IMR-90 (cell line): ENCODE measurements around the gene PRR9. TPM values are rescaled to one million over a fixed set of nuclear protein-coding genes. Genes with fewer than 3 reads are reported as not detected.

Experiments
- ATAC-seq: fragments of 200-7000 bp; cut with Tn5 transposase; 2 replicates; pipeline ENCODE4 v1.9.1; 2020; ENCODE audit warnings: low read depth, mild to moderate bottlenecking, moderate library complexity
- BruUV-seq: library from RNA; stranded (reverse); fragments of 400-500 nt; replicated peaks from 2 replicates; lab custom pipeline; 2021; lab: Mats Ljungman, UMichigan
- CTCF ChIA-PET: fragments of 300-600 bp; formaldehyde crosslinking; extraction: SDS; loops from one replicate; lab custom pipeline; 2021; ENCODE audit warnings: antibody characterized with exemption; lab: Yijun Ruan, JAX
- POLR2A ChIA-PET: fragments of 300-600 bp; sonication (Branson Sonifier 250); formaldehyde crosslinking; loops from one replicate; lab custom pipeline; 2022; ENCODE audit warnings: antibody characterized with exemption; ENCODE audit not compliant: unreplicated experiment; lab: Charles Lee
- DNase-seq: peaks from one replicate; pipeline ENCODE4 v3.0.0; 2013
- H2AFZ ChIP-seq: replicated peaks from 2 replicates; pipeline ENCODE3; 2013; ENCODE audit warnings: low read length, mild to moderate bottlenecking; ENCODE audit not compliant: poor library complexity
- H2AK5ac ChIP-seq: 2 replicates; pipeline ENCODE4 v1.6.1; 2013; ENCODE audit warnings: low read depth, low read length, inconsistent platforms
- H2AK9ac ChIP-seq: replicated peaks from 2 replicates; pipeline ENCODE3; 2013; ENCODE audit warnings: mild to moderate bottlenecking, low read depth, low read length, moderate library complexity; ENCODE audit not compliant: poor library complexity
- H2BK120ac ChIP-seq: 2 replicates; pipeline ENCODE4 v1.6.1; 2013; ENCODE audit warnings: low read depth, low read length, inconsistent platforms
- H2BK15ac ChIP-seq: 3 replicates; pipeline ENCODE4 v1.6.1; 2013; ENCODE audit warnings: low read depth, low read length, inconsistent platforms
- H2BK20ac ChIP-seq: 2 replicates; pipeline ENCODE4 v1.6.1; 2013; ENCODE audit warnings: low read depth, mild to moderate bottlenecking, inconsistent platforms, low read length, moderate library complexity
- H2BK5ac ChIP-seq: 2 replicates; pipeline ENCODE4 v1.6.1; 2013; ENCODE audit warnings: mild to moderate bottlenecking, low read depth, low read length, inconsistent platforms; ENCODE audit not compliant: poor library complexity, severe bottlenecking
- H3K14ac ChIP-seq: replicated peaks from 2 replicates; pipeline ENCODE4 v1.6.1; 2013; ENCODE audit warnings: low read depth, low read length, inconsistent platforms
- H3K18ac ChIP-seq: 2 replicates; pipeline ENCODE4 v1.6.1; 2013; ENCODE audit warnings: low read depth, low read length, control low read depth
- H3K23ac ChIP-seq: 2 replicates; pipeline ENCODE4 v1.6.1; 2013; ENCODE audit warnings: low read depth, low read length, inconsistent platforms
- H3K27ac ChIP-seq: 2 replicates; pipeline ENCODE4 v1.5.1; 2013; ENCODE audit warnings: mild to moderate bottlenecking, control low read depth, low read length; ENCODE audit not compliant: insufficient read depth
- H3K27me3 ChIP-seq: 2 replicates; pipeline ENCODE4 v1.6.1; 2013; ENCODE audit warnings: low read length; ENCODE audit not compliant: control insufficient read depth, insufficient read depth
- H3K36me3 ChIP-seq: 2 replicates; pipeline ENCODE4 v1.6.1; 2013; ENCODE audit warnings: low read length, mixed read lengths; ENCODE audit not compliant: control insufficient read depth, insufficient read depth
- H3K4ac ChIP-seq: 2 replicates; pipeline ENCODE4 v1.6.1; 2013; ENCODE audit warnings: low read depth, low read length, inconsistent platforms
- H3K4me1 ChIP-seq: 2 replicates; pipeline ENCODE4 v1.6.1; 2013; ENCODE audit warnings: low read length, mixed read lengths; ENCODE audit not compliant: control insufficient read depth, insufficient read depth
- H3K4me2 ChIP-seq: 2 replicates; pipeline ENCODE4 v1.6.1; 2013; ENCODE audit warnings: low read depth, mild to moderate bottlenecking, control low read depth, low read length, moderate library complexity
- H3K4me3 ChIP-seq: 2 replicates; pipeline ENCODE4 v1.5.1; 2013; ENCODE audit warnings: low read depth, mild to moderate bottlenecking, control low read depth, low read length, moderate library complexity; ENCODE audit not compliant: insufficient read depth
- H3K56ac ChIP-seq: 2 replicates; pipeline ENCODE4 v1.6.1; 2013; ENCODE audit warnings: low read length, inconsistent platforms; ENCODE audit not compliant: insufficient read depth; ENCODE audit errors: extremely low read depth
- H3K79me1 ChIP-seq, 2 experiments: 2 replicates each; pipeline ENCODE4 v1.6.1; 2013; ENCODE audit warnings: low read length in 2 of 2, inconsistent platforms in 1 of 2, low read depth in 1 of 2
- H3K9ac ChIP-seq: 2 replicates; pipeline ENCODE4 v1.6.1; 2013; ENCODE audit warnings: low read depth, low read length, control low read depth
- H3K9me1 ChIP-seq: 2 replicates; pipeline ENCODE4 v1.6.1; 2013; ENCODE audit warnings: low read length, inconsistent platforms; ENCODE audit not compliant: insufficient read depth
- H3K9me3 ChIP-seq: 2 replicates; pipeline ENCODE4 v1.6.1; 2013; ENCODE audit warnings: low read length; ENCODE audit not compliant: control insufficient read depth, insufficient read depth
- H4K20me1 ChIP-seq: 2 replicates; pipeline ENCODE4 v1.6.1; 2013; ENCODE audit warnings: low read length, inconsistent platforms; ENCODE audit not compliant: insufficient read depth
- H4K5ac ChIP-seq: 2 replicates; pipeline ENCODE4 v1.6.1; 2013; ENCODE audit warnings: mild to moderate bottlenecking, low read depth, low read length, control low read depth
- H4K8ac ChIP-seq, 2 experiments: 2 replicates each; pipeline ENCODE4 v1.6.1; 2013; ENCODE audit warnings: low read depth in 2 of 2, low read length in 2 of 2, control low read depth in 1 of 2, inconsistent platforms in 1 of 2
- H4K91ac ChIP-seq: 2 replicates; pipeline ENCODE4 v1.6.1; 2013; ENCODE audit warnings: low read depth, low read length, inconsistent platforms; ENCODE audit not compliant: insufficient read depth
- BHLHE40 ChIP-seq: fragments of 150-350 bp; IDR thresholded peaks from 2 replicates; pipeline ENCODE4 v1.6.1; 2016; ENCODE audit warnings: mild to moderate bottlenecking, low read depth, low read length
- CEBPB ChIP-seq: IDR thresholded peaks from 2 replicates; pipeline ENCODE4 v1.6.1; 2012; ENCODE audit warnings: low read depth, low read length, improper control_type of control experiment
- CHD1 ChIP-seq: IDR thresholded peaks from 2 replicates; pipeline ENCODE4 v1.6.1; 2012; ENCODE audit warnings: low read depth, low read length, improper control_type of control experiment
- MAFK ChIP-seq: IDR thresholded peaks from 2 replicates; pipeline ENCODE4 v1.6.1; 2012; ENCODE audit warnings: low read depth, low read length, improper control_type of control experiment
- MAZ ChIP-seq: IDR thresholded peaks from 2 replicates; pipeline ENCODE4 v1.6.1; 2012; ENCODE audit warnings: low read depth, mild to moderate bottlenecking, low read length, improper control_type of control experiment, moderate library complexity, borderline replicate concordance
- MXI1 ChIP-seq: IDR thresholded peaks from 2 replicates; pipeline ENCODE4 v1.6.1; 2012; ENCODE audit warnings: low read depth, mild to moderate bottlenecking, low read length, moderate library complexity, borderline replicate concordance
- NFE2L2 ChIP-seq: fragments of 150-350 bp; IDR thresholded peaks from 2 replicates; pipeline ENCODE4 v1.6.1; 2016; ENCODE audit warnings: low read depth, mild to moderate bottlenecking, low read length
- POLR2A ChIP-seq: IDR thresholded peaks from 2 replicates; pipeline ENCODE4 v1.6.1; 2012; ENCODE audit warnings: mild to moderate bottlenecking, low read depth, low read length
- RAD21 ChIP-seq: IDR thresholded peaks from 2 replicates; pipeline ENCODE4 v1.6.1; 2012; ENCODE audit warnings: low read length, improper control_type of control experiment
- RCOR1 ChIP-seq: IDR thresholded peaks from 2 replicates; pipeline ENCODE4 v1.6.1; 2012; ENCODE audit warnings: mild to moderate bottlenecking, low read length, improper control_type of control experiment; ENCODE audit not compliant: insufficient replicate concordance
- RFX5 ChIP-seq: IDR thresholded peaks from 2 replicates; pipeline ENCODE4 v1.8.0; 2012; ENCODE audit warnings: low read depth, mild to moderate bottlenecking, low read length, moderate library complexity
- SMC3 ChIP-seq: fragments of 150-350 bp; IDR thresholded peaks from 2 replicates; pipeline ENCODE4 v1.6.1; 2016; ENCODE audit warnings: low read depth, mild to moderate bottlenecking, antibody characterized with exemption, low read length, moderate library complexity
- WGBS, 2 experiments: methylation state at CpG; one replicate each; pipeline versions ENCODE4 v1.1.5 to v1.1.7; 2013; ENCODE audit warnings: missing lambda C conversion rate in 2 of 2; ENCODE audit not compliant: insufficient read length in 1 of 2; ENCODE audit errors: extremely low coverage in 2 of 2; 5-methylcytosine and 5-hydroxymethylcytosine counted together
- dilution Hi-C: fragments of 300-500 bp; cut with HindIII; formaldehyde crosslinking; loops from one replicate; pipeline ENCODE4 v1.14.3; 2018; ENCODE audit warnings: low sequenced_read_pairs; ENCODE audit not compliant: unreplicated experiment
- in situ Hi-C: fragments of 300-500 bp; cut with MboI; formaldehyde crosslinking; loops from 3 replicates; pipeline ENCODE4 v1.14.3; 2019; ENCODE audit warnings: low sequenced_read_pairs, inconsistent platforms, mixed read lengths
- intact Hi-C: fragments of 100-400 bp; cut with micrococcal nuclease; formaldehyde crosslinking; loops from 2 replicates; pipeline ENCODE4 v1.10.0; 2022
- polyA plus RNA-seq, 3 experiments: library from polyadenylated mRNA; depleted of rRNA; stranded (reverse); fragments of >200 nt; gene quantifications; 2 replicates each; pipeline ENCODE4 v1.2.3, GENCODE V29; 2012; ENCODE audit warnings: low replicate concordance in 1 of 3
- total RNA-seq: library from RNA; depleted of rRNA; stranded (reverse); fragments of >200 nt; gene quantifications from 2 replicates; pipeline ENCODE4 v1.2.3, GENCODE V29; 2012
- TF ChIP-seq, protein P1 (sequence below): conservative IDR thresholded peaks from 2 replicates; pipeline ENCODE4 v1.5.1; 2012; ENCODE audit warnings: mild to moderate bottlenecking, low read depth, low read length, improper control_type of control experiment
- TF ChIP-seq, protein P2 (sequence below): fragments of 150-350 bp; IDR thresholded peaks from 2 replicates; pipeline ENCODE4 v1.6.1; 2016; ENCODE audit warnings: low read depth, mild to moderate bottlenecking, low read length, moderate library complexity, borderline replicate concordance
- TF ChIP-seq, protein P3 (sequence below): fragments of 150-350 bp; IDR thresholded peaks from 2 replicates; pipeline ENCODE4 v1.6.1; 2017; ENCODE audit warnings: mild to moderate bottlenecking, antibody characterized with exemption, low read length, low read depth

PRR9 gene
- total and polyA plus RNA-seq, 2 of the 4 experiments (the other 2 are of a cell fraction): not detected

DNA sequence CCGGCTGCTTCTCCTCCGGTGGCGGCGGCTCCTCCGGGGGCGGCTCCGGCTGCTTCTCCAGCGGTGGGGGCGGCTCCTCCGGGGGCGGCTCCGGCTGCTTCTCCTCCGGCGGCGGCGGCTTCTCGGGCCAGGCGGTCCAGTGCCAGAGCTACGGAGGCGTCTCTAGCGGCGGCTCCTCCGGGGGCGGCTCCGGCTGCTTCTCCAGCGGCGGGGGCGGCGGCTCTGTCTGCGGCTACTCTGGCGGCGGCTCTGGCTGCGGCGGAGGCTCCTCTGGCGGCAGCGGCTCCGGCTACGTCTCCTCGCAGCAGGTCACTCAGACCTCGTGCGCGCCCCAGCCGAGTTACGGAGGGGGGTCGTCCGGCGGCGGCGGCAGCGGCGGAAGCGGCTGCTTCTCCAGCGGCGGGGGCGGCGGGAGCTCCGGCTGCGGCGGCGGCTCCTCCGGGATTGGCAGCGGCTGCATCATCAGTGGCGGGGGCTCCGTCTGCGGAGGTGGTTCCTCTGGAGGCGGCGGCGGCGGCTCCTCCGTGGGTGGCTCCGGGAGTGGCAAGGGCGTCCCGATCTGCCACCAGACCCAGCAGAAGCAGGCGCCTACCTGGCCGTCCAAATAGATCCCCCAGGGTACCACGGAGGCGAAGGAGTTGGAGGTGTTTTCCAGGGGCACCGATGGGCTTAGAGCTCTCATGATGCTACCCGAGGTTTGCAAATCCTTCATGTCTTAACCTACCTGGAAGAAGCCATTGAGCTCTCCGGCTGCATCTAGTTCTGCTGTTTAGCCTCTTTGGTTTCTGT lies 44.1 kb downstream of the PRR9 start:
- peak overlapping the region; percentile 67 for H2AFZ ChIP-seq
- BruUV-seq: no TSS peak
- peaks cover 27% of the 10 kb centered on the region for H3K27me3 ChIP-seq
- H3K4me1 ChIP-seq: no peaks in the 10 kb centered on the region
- H3K79me1 ChIP-seq: no peaks in the 10 kb centered on the region
- ATAC-seq: peak; percentile 82
- no peak overlapping the region for H4K8ac ChIP-seq
- no peak overlapping the region for H3K27ac ChIP-seq
- H3K23ac ChIP-seq: no peak overlapping the region
- CTCF ChIA-PET: no interaction called here
- dilution Hi-C loops (no loop called here), in situ Hi-C loops (no loop called here), intact Hi-C loops (no loop called here)
- H2AK9ac ChIP-seq: no peak overlapping the region
- H3K14ac ChIP-seq: no peak overlapping the region
- H4K20me1 ChIP-seq: no peaks in the 10 kb centered on the region
- POLR2A ChIA-PET: no interaction called here
- H4K5ac ChIP-seq: no peak overlapping the region
- H2AK5ac ChIP-seq: no peak overlapping the region
- H3K4me2 ChIP-seq: peak overlapping the region; percentile 20; the same call in 1 of the 2 replicates
- H3K9ac ChIP-seq: no peak overlapping the region
- no peaks in the 10 kb centered on the region for H3K9me1 ChIP-seq
- no peak overlapping the region for H3K18ac ChIP-seq
- no peaks in the 10 kb centered on the region for H3K36me3 ChIP-seq
- H2BK20ac ChIP-seq: no peak overlapping the region
- no peak for TF ChIP-seq CHD1
- TF ChIP-seq, protein P1, sequence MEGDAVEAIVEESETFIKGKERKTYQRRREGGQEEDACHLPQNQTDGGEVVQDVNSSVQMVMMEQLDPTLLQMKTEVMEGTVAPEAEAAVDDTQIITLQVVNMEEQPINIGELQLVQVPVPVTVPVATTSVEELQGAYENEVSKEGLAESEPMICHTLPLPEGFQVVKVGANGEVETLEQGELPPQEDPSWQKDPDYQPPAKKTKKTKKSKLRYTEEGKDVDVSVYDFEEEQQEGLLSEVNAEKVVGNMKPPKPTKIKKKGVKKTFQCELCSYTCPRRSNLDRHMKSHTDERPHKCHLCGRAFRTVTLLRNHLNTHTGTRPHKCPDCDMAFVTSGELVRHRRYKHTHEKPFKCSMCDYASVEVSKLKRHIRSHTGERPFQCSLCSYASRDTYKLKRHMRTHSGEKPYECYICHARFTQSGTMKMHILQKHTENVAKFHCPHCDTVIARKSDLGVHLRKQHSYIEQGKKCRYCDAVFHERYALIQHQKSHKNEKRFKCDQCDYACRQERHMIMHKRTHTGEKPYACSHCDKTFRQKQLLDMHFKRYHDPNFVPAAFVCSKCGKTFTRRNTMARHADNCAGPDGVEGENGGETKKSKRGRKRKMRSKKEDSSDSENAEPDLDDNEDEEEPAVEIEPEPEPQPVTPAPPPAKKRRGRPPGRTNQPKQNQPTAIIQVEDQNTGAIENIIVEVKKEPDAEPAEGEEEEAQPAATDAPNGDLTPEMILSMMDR: no peak
- no peak for TF ChIP-seq MAFK
- TF ChIP-seq CEBPB: no peak
- no peak for TF ChIP-seq RAD21
- no peak for TF ChIP-seq SMC3
- TF ChIP-seq MXI1: no peak
- no peak for TF ChIP-seq RCOR1
- TF ChIP-seq BHLHE40: no peak
- TF ChIP-seq, protein P2, sequence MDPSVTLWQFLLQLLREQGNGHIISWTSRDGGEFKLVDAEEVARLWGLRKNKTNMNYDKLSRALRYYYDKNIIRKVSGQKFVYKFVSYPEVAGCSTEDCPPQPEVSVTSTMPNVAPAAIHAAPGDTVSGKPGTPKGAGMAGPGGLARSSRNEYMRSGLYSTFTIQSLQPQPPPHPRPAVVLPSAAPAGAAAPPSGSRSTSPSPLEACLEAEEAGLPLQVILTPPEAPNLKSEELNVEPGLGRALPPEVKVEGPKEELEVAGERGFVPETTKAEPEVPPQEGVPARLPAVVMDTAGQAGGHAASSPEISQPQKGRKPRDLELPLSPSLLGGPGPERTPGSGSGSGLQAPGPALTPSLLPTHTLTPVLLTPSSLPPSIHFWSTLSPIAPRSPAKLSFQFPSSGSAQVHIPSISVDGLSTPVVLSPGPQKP: no peak
- TF ChIP-seq, protein P3, sequence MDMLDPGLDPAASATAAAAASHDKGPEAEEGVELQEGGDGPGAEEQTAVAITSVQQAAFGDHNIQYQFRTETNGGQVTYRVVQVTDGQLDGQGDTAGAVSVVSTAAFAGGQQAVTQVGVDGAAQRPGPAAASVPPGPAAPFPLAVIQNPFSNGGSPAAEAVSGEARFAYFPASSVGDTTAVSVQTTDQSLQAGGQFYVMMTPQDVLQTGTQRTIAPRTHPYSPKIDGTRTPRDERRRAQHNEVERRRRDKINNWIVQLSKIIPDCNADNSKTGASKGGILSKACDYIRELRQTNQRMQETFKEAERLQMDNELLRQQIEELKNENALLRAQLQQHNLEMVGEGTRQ: no peak
- TF ChIP-seq NFE2L2: no peak
- TF ChIP-seq RFX5: no peak
- TF ChIP-seq POLR2A: no peak
- TF ChIP-seq MAZ: no peak
- no peak overlapping the region for H2BK5ac ChIP-seq
- H3K9me3 ChIP-seq: no peaks in the 10 kb centered on the region
- peak overlapping the region; percentile 16; the same call in 1 of the 2 replicates for H3K4me3 ChIP-seq
- DNase-seq: no peak
- no peak overlapping the region for H3K4ac ChIP-seq
- H2BK120ac ChIP-seq: no peak overlapping the region
- no peak overlapping the region for H2BK15ac ChIP-seq
- no peak overlapping the region for H4K91ac ChIP-seq
- 3% methylated on average over 32 of the region's 80 CpGs; no CpG with 5 or more reads in 1 of the 2 experiments for WGBS, 2 experiments
- no peak overlapping the region for H3K56ac ChIP-seq
